GM21723 (cell line): ENCODE measurements around the gene TOMM70.
"Not testable (repeated sequence)": the region's sequence is repeated elsewhere in the genome, so short reads cannot be mapped to it uniquely, and the experiment has no call there.

Experiments
- ATAC-seq: cut with Tn5 transposase; IDR thresholded peaks from one replicate; pipeline ENCODE4 v1.9.1; 2021; ENCODE audit warnings: mild to moderate bottlenecking, moderate library complexity; ENCODE audit not compliant: unreplicated experiment

The TOMM70 gene

DNA sequence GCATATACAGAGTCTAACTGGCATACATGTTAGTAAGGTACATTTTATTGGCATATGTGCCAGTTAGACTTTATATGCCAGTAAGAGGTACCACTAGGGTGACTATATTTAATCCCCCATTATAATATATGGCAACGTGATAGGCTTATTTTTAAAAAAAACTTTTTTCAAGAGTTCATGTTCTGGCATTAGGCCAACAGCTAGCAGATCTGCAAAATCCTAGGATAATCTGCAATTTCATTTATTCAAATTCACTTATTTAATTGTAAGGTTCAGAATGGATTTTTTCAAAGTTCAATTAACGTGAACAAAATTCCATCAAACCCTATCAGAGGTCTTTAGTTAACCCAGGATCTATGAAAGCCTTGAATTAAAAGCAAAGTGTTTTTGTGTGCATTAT, 34.5 kb downstream of the TOMM70 start:
- ATAC-seq = no peak

DNA sequence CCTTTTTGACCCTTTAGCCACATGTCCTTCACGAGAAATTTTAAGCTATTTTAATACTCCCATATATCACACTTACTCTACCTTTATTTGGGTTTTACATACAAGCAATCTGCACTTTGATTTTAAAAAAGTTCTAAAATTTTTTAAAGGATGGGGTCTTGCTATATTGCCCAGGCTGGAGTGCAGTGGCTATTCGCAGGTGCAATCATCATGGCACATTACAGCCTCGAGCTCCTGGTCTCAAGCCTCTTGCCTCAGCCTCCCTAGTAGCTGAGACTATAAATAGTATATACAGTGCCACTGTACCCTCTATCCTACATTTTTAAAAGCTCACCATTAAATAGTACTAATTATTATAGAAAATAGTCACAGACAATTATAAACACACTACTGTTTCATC, 36.5 kb downstream of the TOMM70 start:
- ATAC-seq = no peak

DNA sequence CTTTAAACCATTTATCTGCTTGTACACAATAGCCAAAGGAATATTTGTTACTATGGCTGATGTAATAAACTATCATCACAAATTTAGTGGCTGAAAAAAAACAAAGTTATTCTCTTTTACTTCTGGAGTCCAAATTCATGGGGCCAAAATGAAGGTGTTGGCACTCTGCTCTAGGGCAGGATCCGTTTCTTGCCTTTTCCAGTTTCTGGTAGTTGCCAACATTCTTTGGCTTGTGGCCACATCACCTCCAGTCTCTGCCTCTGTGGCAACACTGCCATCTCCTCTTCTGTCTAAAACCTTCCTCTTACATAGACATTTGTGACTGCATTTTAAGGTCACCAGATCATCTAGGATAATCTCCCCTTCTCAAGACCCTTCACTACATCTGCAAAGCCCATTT, 39.0 kb downstream of the TOMM70 start:
- no peak for ATAC-seq

DNA sequence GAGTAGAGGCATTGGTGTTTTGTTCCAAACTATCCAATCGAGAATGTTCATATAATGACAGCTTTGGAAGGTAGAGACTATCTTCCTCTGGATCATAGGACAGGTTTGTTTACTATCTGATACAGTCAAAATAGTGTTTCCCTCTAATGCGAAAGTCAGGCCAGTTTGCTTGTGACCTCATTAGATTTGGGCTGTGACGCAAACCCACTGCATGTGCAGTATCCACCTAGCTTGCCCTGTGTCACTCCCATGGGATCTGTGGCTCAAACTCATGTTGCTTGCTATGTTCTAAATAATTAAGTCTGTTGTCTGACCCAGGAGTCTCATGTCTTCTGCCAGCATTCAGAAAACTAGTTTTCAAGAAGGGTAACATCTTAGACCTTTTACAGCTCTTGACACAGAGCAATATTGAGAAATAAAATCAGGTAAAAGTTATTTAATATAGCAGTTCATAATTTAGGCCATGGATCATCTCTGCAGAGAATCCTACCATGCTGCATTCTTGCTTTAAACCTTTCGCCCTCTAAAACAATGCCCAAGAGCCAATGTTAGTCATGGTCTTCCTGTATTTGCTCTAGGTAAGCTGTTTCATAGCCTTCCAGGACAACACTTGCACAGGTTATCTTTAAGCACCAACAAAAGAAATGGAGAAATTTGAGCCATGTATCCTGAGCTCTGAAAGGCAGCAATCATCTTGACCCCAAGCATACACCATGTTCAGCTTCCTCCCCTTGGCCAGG, 40.0 kb downstream of the TOMM70 start:
- ATAC-seq = no peak

DNA sequence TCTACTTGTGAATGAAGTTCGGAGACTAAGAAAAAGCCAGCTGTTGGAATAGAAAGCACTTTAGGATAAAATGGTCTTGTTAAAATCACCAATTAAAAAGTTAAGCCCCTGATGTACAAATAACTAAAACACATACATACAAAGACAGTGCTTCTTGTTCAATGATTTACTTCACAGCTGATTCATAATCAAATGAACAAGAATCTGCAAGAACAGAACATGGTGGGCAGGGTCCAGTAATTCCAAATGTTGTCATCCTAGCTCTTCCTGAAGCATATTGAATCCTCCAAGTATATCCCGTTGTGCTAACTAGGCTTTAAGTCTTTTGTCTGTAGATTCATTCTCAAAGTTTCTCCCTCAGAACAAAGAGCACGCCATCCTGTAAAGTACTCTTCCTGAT, 41.9 kb downstream of the TOMM70 start:
- ATAC-seq = no peak

DNA sequence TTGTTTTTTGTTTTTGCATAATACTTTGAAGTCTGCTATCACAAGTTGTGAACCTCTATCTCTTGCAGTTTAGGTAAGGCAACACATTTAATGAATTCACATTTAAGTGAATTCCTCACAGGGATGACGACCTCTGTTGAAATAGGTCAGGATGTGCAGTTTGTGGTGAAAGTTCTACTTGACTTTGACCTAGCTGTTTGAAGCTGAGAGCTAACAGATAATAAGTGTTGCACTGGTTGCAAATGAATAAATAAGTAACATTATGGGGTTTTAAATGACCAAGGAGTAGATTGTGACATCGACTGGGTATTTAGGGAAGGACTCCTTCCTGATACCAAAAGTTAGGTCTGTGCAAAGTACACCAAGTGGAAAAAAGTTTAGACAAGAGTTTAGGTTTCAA, 42.5 kb downstream of the TOMM70 start:
- no peak for ATAC-seq

DNA sequence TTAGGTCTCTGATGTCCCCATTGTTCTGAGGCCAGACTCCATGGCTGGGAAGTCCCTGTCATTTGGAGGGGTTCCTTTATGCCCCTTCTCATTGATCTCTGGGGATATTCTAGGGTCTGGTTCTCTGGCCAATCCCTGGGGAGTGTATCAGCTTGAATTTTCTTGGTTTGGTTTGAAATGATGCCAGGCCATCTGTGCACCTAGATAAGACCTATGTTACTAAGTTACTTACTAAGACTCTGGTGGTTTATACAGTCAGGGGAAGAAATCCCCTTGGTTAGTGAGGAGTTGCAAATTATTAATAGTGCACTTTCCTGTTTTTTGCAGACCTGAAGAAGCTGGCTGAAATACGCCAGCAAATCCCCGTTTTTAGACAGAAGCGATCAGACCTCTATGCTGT, 46.0 kb downstream of the TOMM70 start:
- no peak for ATAC-seq

DNA sequence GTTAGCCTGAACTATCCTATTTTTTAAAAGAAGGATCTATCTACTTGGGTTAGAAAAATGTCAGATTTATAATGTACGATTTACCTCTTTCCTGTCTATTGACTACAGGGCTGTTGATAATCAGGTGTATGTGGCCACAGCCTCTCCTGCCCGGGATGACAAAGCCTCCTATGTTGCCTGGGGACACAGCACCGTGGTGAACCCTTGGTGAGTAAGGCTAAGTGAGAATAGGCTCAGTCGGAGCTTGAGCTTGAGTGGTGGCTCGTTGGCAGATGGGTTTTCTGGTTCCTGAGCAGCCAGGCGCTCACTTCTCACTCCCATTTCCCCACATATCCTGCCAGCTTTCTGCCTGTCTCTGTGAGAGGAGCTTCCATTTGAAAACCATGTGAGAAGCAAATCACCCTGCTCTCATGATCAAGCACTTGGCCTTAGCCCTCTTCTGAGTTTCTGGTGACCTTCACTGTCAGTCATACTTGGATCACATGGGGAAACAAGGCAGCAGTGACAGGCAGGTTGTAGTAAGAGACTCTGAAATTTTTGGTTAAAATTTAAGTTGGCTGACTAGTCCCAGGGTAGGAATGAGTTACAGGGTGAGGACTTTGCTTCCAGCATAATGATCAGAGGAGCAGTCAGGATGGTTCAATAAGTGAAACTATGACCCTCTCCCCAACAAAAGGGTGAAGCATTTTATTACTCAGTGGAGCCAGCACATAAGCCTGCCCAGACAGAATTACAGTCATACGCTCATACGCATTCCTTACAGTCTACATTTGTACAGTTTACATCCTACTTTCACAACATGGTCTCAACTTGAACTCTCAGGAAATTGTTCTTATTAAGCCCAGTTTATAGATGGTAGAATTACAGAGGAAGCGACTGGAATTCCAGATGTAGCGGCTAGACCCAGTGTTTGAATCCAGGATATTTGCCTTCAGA, 48.3 kb downstream of the TOMM70 start:
- no peak for ATAC-seq

DNA sequence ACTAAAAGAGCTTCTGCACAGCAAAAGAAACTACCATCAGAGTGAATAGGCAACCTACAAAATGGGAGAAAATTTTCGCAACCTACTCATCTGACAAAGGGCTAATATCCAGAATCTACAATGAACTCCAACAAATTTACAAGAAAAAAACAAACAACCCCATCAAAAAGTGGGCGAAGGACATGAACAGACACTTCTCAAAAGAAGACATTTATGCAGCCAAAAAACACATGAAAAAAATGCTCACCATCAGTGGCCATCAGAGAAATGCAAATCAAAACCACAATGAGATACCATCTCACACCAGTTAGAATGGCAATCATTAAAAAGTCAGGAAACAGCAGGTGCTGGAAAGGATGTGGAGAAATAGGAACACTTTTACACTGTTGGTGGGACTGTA, 49.1 kb downstream of the TOMM70 start:
- ATAC-seq = not testable (repeated sequence)

DNA sequence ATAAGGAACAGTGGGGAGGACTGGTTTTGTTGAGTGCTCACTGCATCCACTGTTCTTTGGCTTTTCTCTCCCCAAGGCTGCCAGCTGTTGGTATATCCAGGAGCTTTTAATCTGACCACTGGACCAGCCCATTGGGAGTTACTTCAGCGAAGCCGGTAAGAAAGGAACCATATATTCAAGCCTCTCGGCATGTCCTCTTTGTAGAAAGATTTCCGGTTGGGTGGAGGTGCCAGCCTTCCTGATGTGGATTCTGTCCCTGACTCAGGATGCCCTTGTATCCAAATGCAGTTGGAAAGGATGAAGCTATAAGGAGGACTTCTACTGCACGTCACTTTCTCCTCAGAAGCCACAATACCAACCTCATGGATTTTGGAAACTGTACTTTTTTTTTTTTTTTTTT, 52.2 kb downstream of the TOMM70 start:
- ATAC-seq = no peak

DNA sequence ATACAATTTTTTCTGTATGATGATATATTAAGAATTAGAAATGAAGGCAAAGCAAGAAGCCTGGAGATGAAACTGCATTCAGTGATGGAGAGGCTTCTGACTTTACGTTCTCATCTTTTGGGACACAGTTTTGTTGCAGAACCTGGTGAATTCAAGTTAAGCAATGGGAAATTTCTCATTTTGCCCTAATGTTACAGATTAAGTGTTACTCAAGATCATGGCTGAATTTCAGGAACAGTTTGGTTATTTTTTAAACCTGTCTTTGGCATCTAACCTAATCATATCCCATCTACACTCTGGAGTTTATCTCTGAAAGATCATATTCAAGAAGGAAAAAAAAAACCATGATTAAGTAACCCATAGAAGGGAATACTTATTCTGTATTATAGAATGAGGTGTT, 60.4 kb downstream of the TOMM70 start:
- no peak for ATAC-seq

DNA sequence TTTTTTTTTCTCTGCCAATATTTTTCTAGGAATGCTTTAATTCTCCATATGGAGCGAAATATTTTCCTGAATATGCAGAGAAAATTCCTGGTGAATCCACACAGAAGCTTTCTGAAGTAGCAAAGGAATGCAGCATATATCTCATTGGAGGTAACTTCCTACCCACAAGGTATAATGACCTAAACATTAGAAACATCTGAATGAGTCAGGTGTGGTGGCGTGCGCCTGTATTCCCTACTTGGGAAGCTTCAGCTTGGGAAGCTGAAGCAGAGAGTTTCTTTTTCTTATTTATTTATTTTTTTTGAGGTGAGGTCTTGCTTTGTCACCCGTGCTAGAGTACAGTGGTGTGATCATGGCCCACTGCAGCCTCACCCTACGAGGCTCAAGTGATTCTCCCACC, 61.1 kb downstream of the TOMM70 start:
- no peak for ATAC-seq

DNA sequence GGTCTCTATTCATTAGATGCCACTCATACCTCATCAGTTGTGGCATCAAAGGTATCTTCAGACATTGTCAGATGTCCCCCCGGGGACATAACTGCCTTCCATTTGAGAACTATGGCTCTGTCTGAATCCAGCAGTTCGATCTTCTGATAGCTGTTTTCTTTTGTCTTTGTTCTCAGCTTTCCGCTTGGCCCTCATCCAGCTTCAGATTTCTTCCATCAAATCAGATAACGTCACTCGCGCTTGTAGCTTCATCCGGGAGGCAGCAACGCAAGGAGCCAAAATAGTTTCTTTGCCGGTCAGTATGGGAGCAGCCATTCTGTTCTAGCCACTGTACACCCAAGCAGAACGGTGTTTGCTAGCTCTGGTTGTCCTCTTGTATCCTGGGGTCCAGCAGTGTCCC, 62.0 kb downstream of the TOMM70 start:
- ATAC-seq = no peak

DNA sequence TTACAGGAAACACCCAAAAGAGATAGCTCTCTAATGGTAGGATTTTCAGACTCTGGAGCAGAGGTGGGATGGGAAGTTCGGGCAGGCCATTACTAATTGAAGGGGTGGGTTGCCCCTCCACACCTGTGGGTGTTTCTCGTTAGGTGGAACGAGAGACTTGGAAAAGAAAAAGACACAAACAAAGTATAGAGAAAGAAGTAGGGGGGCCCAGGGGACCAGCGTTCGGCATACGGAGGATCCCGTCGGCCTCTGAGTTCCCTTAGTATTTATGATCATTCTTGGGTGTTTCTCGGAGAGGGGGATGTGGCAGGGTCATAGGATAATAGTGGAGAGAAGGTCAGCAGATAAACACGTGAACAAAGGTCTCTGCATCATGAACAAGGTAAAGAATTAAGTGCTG, 64.7 kb downstream of the TOMM70 start:
- ATAC-seq = not testable (repeated sequence)

DNA sequence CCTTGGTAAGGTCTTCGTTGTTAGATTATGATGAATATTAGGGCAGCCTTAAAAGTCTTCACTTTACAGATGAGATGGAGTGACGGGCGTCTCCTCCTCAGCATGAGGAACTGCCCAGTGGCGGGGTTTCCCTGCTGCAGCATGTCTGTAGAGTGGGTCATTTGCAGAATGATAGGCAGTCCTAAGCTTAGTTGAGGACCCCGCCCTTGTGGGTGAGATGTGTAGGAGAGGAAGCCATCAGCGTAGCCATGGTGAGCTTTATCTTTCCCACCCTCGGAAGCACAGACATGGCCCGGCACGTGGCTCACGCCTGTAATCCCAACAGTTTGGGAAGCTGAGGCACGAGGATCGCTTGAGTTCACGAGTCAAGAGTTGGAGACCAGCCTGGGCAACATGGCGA, 65.5 kb downstream of the TOMM70 start:
- ATAC-seq = peak; percentile 43

DNA sequence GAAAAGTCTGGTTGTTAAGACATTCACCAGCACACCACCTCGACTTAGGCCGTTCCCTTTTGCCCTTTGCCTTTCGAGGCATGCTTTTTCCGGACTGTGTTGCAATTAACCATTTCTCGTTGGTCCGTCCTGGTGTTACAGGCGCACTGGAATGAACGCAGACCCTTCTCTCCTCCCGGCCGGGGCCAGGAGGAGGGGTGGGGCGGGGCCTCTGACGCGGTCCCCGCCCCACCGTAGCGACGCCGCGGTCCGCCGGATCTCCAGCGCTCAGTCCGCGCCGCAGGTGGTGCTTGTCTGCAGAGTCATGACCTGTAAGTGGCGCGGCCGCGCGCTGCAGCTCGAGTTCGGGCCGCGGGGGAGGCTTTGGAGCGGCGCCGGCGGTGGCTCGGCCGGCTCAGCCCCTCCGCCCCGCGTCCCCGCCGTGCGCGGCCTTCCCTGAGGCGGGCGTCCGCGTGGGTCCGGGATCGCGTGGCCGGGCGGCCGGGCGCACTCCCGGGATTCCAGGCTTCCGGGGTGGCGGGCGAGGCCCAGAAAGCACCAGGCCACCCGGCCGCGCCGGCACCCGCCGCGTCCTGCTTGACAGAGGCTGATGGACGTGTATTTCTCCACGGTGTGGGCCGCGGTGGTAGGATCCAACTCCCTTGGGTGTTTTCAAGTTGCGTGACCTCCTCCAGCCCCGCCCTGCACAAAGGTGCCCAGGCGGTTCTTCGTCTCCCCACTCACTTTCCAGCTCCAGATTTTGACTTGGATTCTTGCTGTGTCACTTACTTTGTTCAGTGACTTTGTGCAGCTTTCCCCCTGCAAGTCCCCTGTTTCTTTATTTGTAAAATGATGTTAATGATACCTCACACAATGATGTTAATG, 66.2 kb downstream of the TOMM70 start, which contains the start of gene NIT2:
NIT2 (plus strand) TSS at position 270 of the 864 bp plus-strand sequence; CDS start at position 305, 35 bp downstream.
- peak; percentile 98 for ATAC-seq

DNA sequence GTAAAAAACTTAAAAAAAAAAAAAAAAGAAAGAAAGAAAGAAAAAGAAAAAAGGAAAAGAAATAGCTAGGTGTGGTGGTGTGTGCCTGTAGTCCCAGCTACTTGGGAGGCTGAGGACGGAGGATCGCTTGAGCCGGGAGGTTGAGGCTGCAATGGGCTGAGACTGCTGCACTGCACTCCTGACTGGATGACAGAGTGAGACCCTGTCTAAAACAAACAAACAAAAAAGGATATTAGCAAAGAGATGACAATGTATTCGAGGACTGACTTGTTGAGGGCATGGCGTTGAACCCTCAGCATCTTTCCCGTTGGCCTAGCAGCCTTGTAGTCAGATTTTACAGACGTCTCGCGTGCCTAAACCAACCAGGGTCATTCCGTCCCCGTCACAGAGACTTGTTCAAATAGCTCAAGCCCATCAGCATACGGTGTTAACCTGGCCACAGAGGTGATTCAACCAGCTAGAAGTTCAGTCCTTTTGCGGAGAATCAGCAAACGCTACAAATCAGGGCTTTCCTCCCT, 66.9 kb downstream of the TOMM70 start:
- ATAC-seq = peak; percentile 35

DNA sequence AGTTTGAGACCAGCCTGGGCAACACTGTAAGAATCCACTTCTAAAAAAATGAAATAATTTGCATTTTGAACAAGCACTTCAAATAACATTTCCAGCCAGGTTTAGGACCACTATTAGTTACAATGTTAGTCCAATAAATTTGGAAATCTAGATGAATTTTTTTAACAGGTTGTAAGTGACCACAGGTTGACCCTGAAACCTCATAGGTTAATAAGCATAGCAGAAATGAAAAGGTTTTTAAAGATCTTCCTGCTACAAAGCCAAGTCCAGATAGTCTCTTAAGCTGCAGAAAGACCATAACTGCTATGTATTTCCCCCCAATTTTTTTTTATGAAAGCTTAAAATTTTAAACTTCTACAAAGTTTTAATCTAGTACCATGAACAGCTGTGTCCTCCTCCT, 67.8 kb downstream of the TOMM70 start:
- no peak for ATAC-seq

DNA sequence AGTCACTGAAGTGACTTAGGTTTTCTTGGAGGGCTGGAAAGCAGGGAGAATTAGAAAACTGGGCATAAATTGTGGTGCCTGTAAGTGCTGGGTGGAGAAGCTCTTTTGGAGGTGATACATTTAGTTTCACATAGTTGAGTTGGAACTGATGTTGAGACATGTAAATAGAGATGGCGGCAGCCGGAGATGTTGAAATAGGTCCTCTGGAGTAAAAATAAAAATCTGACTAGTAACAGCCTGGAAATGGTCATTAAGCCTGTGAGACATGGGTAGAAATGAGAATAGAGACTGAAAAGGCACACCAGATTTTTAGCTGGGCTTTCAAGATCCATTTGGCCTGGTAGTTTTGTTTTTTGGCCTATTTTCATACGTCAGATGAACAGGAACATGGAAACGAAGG, 69.2 kb downstream of the TOMM70 start:
- no peak for ATAC-seq

DNA sequence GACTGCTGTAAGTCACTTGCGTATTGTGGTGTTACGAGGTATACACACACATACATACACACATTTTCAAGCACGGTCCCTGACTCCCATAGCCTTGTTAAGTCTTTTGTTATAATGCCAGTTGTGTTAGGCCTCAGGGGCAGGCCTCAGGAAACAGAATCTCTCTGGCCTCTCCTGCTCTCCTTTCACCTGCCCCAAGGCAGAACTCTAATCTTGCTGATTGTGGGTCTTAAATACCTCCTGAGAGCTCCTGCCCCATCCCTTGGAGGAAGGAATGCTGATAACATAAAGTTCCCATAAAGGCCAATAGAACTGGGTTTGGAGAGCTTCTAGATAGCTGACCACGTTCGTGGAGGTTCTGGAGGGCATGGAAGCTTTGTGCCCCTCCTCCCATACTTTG, 70.2 kb downstream of the TOMM70 start:
- no peak for ATAC-seq
